HG02973 (cell line): ENCODE measurements around the gene TRABD2A.
"Not testable (repeated sequence)": the region's sequence is repeated elsewhere in the genome, so short reads cannot be mapped to it uniquely, and the experiment has no call there.

ENCODE experiments used
- ATAC-seq: cut with Tn5 transposase; IDR thresholded peaks from one replicate; pipeline ENCODE4 v1.9.1; 2021; ENCODE audit warnings: moderate library complexity; ENCODE audit not compliant: unreplicated experiment

Gene TRABD2A

GRCh38 chr2:84880645-84881521 lies at the start of gene TRABD2A:
Gene TRABD2A, minus strand, starts transcription at chr2:84881084. Its CDS starts 45 bp downstream, at chr2:84881039.
- peak; percentile 26 for ATAC-seq

DNA sequence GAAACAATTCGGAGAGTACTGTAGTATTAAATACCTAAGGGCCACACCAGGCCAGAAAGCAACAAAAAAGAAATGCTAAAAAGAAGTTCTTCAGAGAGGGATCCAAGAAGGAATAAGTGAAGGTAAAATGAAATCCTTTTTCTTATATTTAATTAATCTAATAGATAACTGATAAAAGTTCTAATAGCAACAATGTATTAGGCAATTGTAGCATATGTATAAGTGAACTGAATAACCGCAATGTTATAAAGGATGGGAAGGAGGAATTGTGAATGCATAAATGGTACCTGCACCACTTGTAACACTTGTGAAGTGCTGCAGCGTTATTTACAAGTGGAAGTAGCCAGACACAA lies 46.4 kb upstream of the TRABD2A start:
- no peak for ATAC-seq

DNA sequence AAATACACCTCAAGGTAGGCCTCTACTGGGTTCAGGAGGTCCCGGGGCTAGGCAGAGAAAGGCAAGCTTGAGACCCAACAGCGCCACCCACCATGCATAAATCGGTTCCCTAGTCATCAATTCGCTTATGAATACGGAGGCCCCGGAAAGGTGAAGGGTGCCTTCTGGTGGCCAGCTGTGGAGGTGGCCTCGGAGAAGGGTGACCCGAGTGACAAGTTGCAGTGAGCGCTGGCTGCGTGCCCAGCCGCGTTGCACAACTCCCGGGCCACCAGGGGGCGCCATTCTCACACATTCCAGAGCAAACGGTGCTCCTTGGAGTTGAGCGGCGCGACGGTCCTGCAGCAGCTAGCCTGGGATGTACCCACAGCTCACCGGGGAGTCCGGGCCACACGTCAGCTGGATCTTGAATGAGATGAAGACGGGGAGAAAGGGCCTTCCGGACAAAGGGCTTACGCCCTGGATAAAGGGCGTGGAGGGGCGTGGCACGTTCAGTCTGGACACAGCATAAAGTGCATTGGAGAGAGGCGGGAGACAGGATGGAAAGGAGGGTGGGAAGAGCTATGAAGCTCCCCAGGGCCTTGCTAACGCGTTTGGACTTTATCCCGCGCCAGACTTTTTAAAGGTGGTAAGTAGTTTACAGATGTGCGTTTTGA lies 45.0 kb upstream of the TRABD2A start:
- ATAC-seq, result peak; percentile 80

DNA sequence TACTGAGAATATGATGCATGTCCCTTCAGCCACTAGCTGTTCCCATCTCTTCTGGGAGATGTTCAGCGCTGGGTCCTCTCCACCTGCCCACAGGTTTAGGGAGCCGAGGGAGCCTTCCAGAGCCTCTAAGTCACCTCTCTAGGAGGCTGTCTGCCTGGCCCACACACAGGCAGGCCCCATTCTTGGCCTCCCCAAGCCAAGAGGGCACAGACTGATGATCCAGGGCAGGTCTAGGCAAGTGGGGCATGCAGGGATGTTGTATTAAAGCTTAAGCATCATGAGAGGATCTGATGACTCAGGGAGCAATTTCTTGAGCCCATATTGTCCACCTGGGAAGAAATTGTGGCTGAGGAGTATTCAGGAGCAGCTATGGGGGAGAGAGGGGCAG lies 44.4 kb upstream of the TRABD2A start:
- ATAC-seq, result no peak

DNA sequence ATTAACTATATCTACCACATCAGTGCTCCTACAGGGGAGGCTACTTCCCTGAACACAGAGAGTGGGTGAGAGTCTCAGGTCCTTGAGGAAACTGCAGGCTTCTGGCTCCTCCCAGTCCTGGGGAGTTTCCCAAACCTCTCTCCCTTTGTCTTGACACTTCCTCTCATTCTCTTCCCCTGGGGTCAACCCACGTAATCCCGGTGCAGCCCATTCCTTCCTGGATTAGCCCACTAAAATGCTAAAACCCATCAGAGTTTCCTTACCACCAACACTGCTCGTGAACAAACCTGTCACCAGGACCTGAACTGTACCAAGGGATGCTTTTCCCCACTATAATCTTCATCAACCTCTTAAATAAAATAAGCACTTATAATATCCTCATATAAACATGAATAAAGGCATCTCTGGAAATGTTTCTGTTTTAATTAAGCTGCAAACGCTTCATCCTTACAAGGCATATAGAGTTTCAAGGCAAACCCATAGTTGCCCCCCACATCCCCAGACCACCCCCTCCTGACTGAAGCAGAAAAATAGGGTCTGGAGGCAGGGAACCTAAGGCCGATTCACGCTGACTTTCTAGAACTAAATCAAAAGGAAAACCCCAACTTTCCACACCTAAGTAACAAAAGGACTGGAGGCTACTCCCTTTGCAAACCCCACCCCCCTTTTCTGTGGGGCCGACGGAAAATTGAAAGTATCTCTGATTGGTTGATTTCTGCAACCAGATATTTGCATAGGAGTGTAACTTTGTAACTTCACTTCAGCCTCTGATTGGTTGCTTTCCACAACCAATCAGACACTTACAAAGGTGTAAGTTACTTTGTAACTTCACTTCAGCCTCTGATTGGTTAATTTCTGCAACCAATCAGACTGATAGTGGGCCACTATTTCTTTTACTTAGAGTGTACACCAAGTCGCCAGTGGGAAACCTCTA lies 43.6 kb upstream of the TRABD2A start:
- peak; percentile 19 for ATAC-seq

DNA sequence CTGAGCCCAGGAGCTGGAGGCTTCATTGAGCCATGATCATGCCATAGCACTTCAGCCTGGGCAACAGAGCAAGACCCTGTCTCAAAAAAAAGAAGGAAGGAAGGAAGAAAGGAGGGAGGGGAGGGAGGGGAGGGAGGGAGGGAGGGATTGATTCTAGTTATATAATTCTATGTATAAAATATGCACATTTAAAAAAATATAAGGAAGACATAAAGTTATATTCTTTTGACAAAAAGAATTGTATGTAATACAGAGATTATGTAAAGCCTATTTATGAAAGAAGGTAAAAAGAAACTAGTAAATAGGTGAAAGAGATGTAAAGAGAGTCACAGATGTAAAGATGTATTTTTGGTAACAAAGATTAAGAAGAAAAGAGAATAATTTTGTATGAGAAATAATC lies 42.1 kb upstream of the TRABD2A start:
- ATAC-seq, result no peak

DNA sequence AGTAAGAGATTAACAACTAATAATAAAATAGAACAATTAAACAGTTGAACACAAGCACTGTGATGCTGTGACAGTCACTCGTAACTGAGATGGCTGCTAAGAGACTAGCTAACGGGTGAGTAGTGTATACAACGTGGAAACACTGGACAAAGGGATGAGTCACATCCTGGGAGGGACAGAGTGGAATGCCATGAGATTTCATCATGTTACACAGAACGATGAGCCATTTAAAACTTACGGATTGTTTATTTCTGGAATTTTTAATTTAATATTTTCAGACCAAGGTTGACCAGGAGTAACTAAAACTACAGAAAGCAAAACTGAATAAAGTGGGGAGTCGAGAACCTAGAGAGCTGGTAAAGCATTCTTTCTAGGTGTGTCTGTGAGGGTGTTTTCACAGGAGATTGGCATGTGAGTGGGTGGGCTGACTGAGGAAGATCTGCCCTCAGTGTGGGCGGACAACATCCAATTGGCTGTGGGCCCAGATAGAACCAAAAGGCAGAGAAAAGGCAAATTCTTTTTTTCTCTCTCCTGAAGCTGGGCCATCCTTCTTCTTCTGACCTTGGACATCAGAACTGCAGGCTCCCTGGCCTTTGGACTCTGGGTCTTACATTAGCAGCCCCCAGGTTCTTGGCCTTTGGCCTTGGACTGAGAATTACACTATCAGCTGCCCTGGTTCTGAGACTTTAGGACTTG lies 39.1 kb upstream of the TRABD2A start:
- peak; percentile 58 for ATAC-seq

- ATAC-seq, result no peak
Observed at GRCh38 chr2:84918430-84918829, 37.5 kb upstream of the TRABD2A start.

- not testable (repeated sequence) for ATAC-seq
Observed at GRCh38 chr2:84917821-84918220, 36.9 kb upstream of the TRABD2A start.

- ATAC-seq, result not testable (repeated sequence)
Observed at GRCh38 chr2:84915675-84916074, 34.8 kb upstream of the TRABD2A start.

- ATAC-seq, result no peak
Observed at GRCh38 chr2:84914334-84914733, 33.5 kb upstream of the TRABD2A start.

GRCh38 chr2:84912984-84913383 lies 32.1 kb upstream of the TRABD2A start:
- ATAC-seq, result no peak

DNA sequence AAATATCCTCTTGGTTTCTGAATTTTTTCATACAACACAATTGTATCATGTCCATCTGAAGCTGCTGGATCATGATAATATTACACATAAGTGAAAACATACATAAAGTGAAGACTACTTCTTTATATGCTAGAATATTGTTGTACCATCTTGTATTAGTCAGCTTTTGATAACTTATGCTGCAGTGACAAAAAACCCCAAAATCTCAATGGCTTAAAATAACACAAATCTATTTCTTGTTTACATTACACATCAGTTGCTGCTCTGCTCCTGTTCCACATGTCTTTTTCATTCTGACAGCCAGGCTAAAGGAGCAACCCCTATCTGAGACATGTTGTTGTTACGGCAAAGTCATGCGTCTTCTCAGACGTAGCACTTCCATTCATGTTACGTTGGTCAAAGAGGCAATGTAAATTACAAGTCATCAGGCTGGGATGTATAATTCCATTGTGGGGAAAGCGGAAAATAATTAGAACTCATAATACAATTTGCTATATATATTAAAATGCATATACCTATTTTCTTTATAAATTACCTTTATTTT lies 30.3 kb upstream of the TRABD2A start:
- no peak for ATAC-seq

GRCh38 chr2:84908948-84909713 lies 28.2 kb upstream of the TRABD2A start:
- no peak for ATAC-seq

DNA sequence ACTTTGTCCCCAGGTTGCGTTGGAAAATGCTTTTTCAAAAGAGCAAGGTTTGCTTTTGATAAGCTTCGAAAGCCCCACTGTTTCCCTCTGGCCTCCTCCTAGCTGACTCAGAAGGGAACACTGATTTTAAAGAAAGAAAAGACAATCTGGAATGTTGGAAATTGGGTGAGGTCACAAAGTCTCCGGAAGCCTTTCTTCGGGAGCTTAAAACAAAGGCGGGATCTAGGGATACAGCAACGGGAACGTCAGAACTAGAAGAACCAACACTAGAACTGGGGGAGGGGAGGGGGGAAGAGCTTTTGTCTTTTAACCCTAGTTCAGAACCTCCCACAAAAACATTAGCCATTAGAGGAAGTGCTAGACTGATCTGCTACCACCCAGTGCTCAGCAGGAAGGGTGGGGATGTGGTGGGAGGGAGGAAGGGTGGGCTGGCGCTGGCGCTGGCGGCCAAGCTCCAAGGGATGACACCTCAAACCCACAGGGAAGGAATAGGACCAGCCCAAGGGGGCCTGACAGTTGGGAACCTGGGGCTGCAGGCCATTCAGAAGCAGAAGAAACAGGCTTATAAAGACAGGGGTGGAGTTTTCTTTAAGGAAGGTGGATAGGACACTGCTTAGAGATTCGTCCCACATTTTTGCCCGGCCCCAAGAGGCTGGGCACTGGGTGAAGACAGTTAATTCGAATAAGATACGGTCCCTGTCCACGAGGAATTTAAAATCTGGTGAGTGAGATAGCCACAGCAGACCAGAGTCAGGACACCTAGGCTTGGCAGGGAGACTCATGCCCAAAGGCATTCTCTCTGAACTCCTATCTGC lies 26.2 kb upstream of the TRABD2A start:
- peak; percentile 40 for ATAC-seq

GRCh38 chr2:84906108-84906899 lies 25.4 kb upstream of the TRABD2A start:
- peak; percentile 17 for ATAC-seq

GRCh38 chr2:84905181-84906107 lies 24.6 kb upstream of the TRABD2A start, which contains the start of gene TMSB10:
Gene TMSB10, plus strand, starts transcription at chr2:84905656.
- peak; percentile 59 for ATAC-seq
